K562 (cell line): ENCODE results near the gene TRIP6. TPM values are rescaled to one million over a fixed set of nuclear protein-coding genes. Genes with fewer than 3 reads are reported as not detected.

Experiments
- ARID3B ChIP-seq: fragments of 250-450 bp; sonication (Bioruptor Pico); IDR thresholded peaks from 2 replicates; pipeline ENCODE4 v1.4.0; 2020; ENCODE audit warnings: borderline replicate concordance
- CHAMP1 ChIP-seq: fragments of 450-650 bp; IDR thresholded peaks from 2 replicates; pipeline ENCODE4 v1.6.1; 2016; ENCODE audit warnings: mild to moderate bottlenecking
- CTCFL ChIP-seq: IDR thresholded peaks from 2 replicates; pipeline ENCODE4 v1.6.1; 2011; ENCODE audit warnings: borderline replicate concordance, low read depth, mild to moderate bottlenecking, moderate library complexity, low read length; ENCODE audit not compliant: insufficient read depth, poor library complexity, severe bottlenecking
- E2F8 ChIP-seq: fragments of 450-650 bp; IDR thresholded peaks from 2 replicates; pipeline ENCODE4 v1.7.1; 2018; ENCODE audit warnings: mild to moderate bottlenecking, low read depth; ENCODE audit not compliant: partially characterized antibody
- MBD1 ChIP-seq: fragments of 250-450 bp; sonication (Bioruptor Pico); IDR thresholded peaks from 2 replicates; pipeline ENCODE4 v1.8.0; 2022; ENCODE audit warnings: inconsistent platforms
- MIER1 ChIP-seq: fragments of 450-650 bp; IDR thresholded peaks from 2 replicates; pipeline ENCODE4 v1.6.1; 2016; ENCODE audit warnings: antibody characterized with exemption, mild to moderate bottlenecking, low read depth
- MYC ChIP-seq, 2 experiments: fragments of 250-450 bp in 1 of 2; sonication (Bioruptor Pico) in 1 of 2; IDR thresholded peaks; 2 replicates each; pipeline versions ENCODE4 v1.5.1 to v1.6.1; 2012 to 2021; ENCODE audit warnings: low read depth in 2 of 2, borderline replicate concordance in 1 of 2, improper control_type of control experiment in 1 of 2, low read length in 1 of 2, mild to moderate bottlenecking in 1 of 2, moderate library complexity in 1 of 2
- NFE2 ChIP-seq: IDR thresholded peaks from 2 replicates; pipeline ENCODE4 v1.6.1; 2014; ENCODE audit warnings: antibody characterized with exemption, low read depth
- NUFIP1 ChIP-seq: fragments of 450-650 bp; IDR thresholded peaks from 2 replicates; pipeline ENCODE4 v1.6.1; 2018; ENCODE audit not compliant: partially characterized antibody
- POLR2AphosphoS5 ChIP-seq: IDR thresholded peaks from 2 replicates; pipeline ENCODE4 v1.6.1; 2011; ENCODE audit warnings: mild to moderate bottlenecking, low read depth, low read length, moderate library complexity; ENCODE audit not compliant: control insufficient read depth, insufficient read depth
- RBM22 ChIP-seq: fragments of 200-400 bp; formaldehyde crosslinking; IDR thresholded peaks from 2 replicates; pipeline ENCODE4 v1.6.1; 2018; ENCODE audit warnings: low read length, low read depth; ENCODE audit not compliant: poor library complexity, severe bottlenecking
- SIN3B ChIP-seq: fragments of 450-650 bp; IDR thresholded peaks from 2 replicates; pipeline ENCODE4 v1.6.1; 2017; ENCODE audit warnings: low read depth, mild to moderate bottlenecking, moderate library complexity
- SUPT5H ChIP-seq: fragments of 450-650 bp; IDR thresholded peaks from 2 replicates; pipeline ENCODE4 v1.6.1; 2016
- ZNF79 ChIP-seq: fragments of 250-450 bp; sonication (Bioruptor Pico); IDR thresholded peaks from 2 replicates; pipeline ENCODE4 v1.4.0; 2020; ENCODE audit warnings: low read depth, mild to moderate bottlenecking, moderate library complexity
- polyA plus RNA-seq, 8 experiments: library from polyadenylated mRNA; depleted of rRNA in 4 of 8; stranded (reverse) in 5 of 8; unstranded in 3 of 8; fragments of >200 nt; fragmentation: Nextera tagmentation in 2 of 8; fragmentation: Illumina TruSeq in 1 of 8; extraction: Ambion mirVana in 2 of 8; extraction: Trizol in 1 of 8; gene quantifications; 2 replicates each; pipeline versions ENCODE4 v1.2.1 to v1.2.3, GENCODE V29; 2011 to 2014; ENCODE audit warnings: inconsistent platforms in 1 of 8, missing spikeins in 1 of 8
- total RNA-seq, 7 experiments: library from RNA; depleted of rRNA in 6 of 7; stranded (reverse); fragments of >200 nt in 6 of 7; fragmentation: Illumina TruSeq in 2 of 7; extraction: Trizol in 2 of 7; gene quantifications; 2 replicates each; pipeline versions ENCODE4 v1.2.1 to v1.2.3, GENCODE V29; 2011 to 2021; ENCODE audit warnings: low replicate concordance in 1 of 7

Gene TRIP6
- total and polyA plus RNA-seq, 9 of the 15 experiments (the other 6 are each of a cell fraction or from before 2014, with no cell fraction given), result 5.9 to 141 (median 54.0) TPM

GRCh38 chr7:100895956-100896731, 29.0 kb downstream of the TRIP6 start (continued):
- TF ChIP-seq CHAMP1 (no peak), ARID3B (CRISPR knock-in tag) (no peak), E2F8 (no peak), CTCFL (no peak), ZNF79 (CRISPR knock-in tag) (no peak), POLR2AphosphoS5 (peak; percentile 48; the same call in 1 of the 2 replicates), NUFIP1 (no peak), RBM22 (no peak), NFE2 (no peak), MYC (IDR thresholded peaks at IDR 0.05; ENCODE audit: low read depth, low read length) (no peak; the same call in 1 of the 2 replicates), MYC (CRISPR knock-in tag; IDR thresholded peaks at IDR 0.05; ENCODE audit: borderline replicate concordance, low read depth) (0 out of 2 replicates have a peak, but pooled peaks have one; percentile 31), SIN3B (no peak), SUPT5H (peak; percentile 53; the same call in 1 of the 2 replicates), MBD1 (CRISPR knock-in tag) (no peak), MIER1 (peak; percentile 80; the same call in 1 of the 2 replicates)
